ENCODE data around the gene KATNAL2.
A peak's percentile ranks its signal among the peaks of the same experiment; 100 is the strongest.

Gene KATNAL2

GRCh38 chr18:46939337-46939963 is 22.0 kb downstream of the KATNAL2 start:
- TF ChIP-seq CTCF (IDR thresholded peaks at IDR 0.05; ENCODE audit: control insufficient read depth, extremely low read depth, insufficient read depth), result no peak
- no peak overlapping the region for H3K4me3 ChIP-seq (ENCODE audit: low read depth, low read length)
- DNase-seq (ENCODE audit: low read depth), result no peak

- no peak for DNase-seq (ENCODE audit: low read depth)
- TF ChIP-seq CTCF (IDR thresholded peaks at IDR 0.05; ENCODE audit: control insufficient read depth, extremely low read depth, insufficient read depth), result no peak
- no peak overlapping the region for H3K4me3 ChIP-seq (ENCODE audit: low read depth, low read length)
Measured at GRCh38 chr18:46939998-46940571, 22.7 kb downstream of the KATNAL2 start.

GRCh38 chr18:46942646-46943045 is 25.2 kb downstream of the KATNAL2 start:
- no peak overlapping the region for H3K4me3 ChIP-seq (ENCODE audit: low read depth, low read length)
- TF ChIP-seq CTCF (IDR thresholded peaks at IDR 0.05; ENCODE audit: control insufficient read depth, extremely low read depth, insufficient read depth), result no peak
- no peak for DNase-seq (ENCODE audit: low read depth)

- TF ChIP-seq CTCF (IDR thresholded peaks at IDR 0.05; ENCODE audit: control insufficient read depth, extremely low read depth, insufficient read depth), result no peak
- no peak overlapping the region for H3K4me3 ChIP-seq (ENCODE audit: low read depth, low read length)
- DNase-seq (ENCODE audit: low read depth), result no peak
Measured at GRCh38 chr18:46946656-46947282, 29.4 kb downstream of the KATNAL2 start.

GRCh38 chr18:46950064-46950656 is 32.8 kb downstream of the KATNAL2 start:
- DNase-seq (ENCODE audit: low read depth), result no peak
- H3K4me3 ChIP-seq (ENCODE audit: low read depth, low read length), result no peak overlapping the region
- TF ChIP-seq CTCF (IDR thresholded peaks at IDR 0.05; ENCODE audit: control insufficient read depth, extremely low read depth, insufficient read depth), result peak; percentile 58

- TF ChIP-seq CTCF (IDR thresholded peaks at IDR 0.05; ENCODE audit: control insufficient read depth, extremely low read depth, insufficient read depth), result no peak
- H3K4me3 ChIP-seq (ENCODE audit: low read depth, low read length), result no peak overlapping the region
- DNase-seq (ENCODE audit: low read depth), result no peak
Measured at GRCh38 chr18:46953195-46953594, 35.8 kb downstream of the KATNAL2 start.
